Muscle layer of colon (tissue), 2 donors: ENCODE data around the gene CDKN2B-AS1.

ENCODE experiments used
- H3K27ac ChIP-seq: one replicate; pipeline ENCODE4 v1.7.0; 2013; ENCODE audit warnings: low read depth, mild to moderate bottlenecking, low read length, moderate library complexity
- H3K27me3 ChIP-seq, 2 donors: one replicate each; pipeline ENCODE4 v1.7.0; 2013; ENCODE audit warnings: low read length in 2 of 2, mild to moderate bottlenecking in 2 of 2; ENCODE audit not compliant: insufficient read depth in 2 of 2, control insufficient read depth in 1 of 2
- H3K36me3 ChIP-seq: one replicate; pipeline ENCODE4 v1.7.0; 2013; ENCODE audit warnings: mild to moderate bottlenecking, low read length; ENCODE audit not compliant: insufficient read depth
- H3K4me1 ChIP-seq: one replicate; pipeline ENCODE4 v1.7.0; 2013; ENCODE audit warnings: mild to moderate bottlenecking, low read length; ENCODE audit not compliant: insufficient read depth
- H3K4me3 ChIP-seq, 2 donors: one replicate each; pipeline ENCODE4 v1.7.0; 2013; ENCODE audit warnings: low read length in 2 of 2, low read depth in 1 of 2, mild to moderate bottlenecking in 1 of 2, moderate library complexity in 1 of 2
- H3K9ac ChIP-seq: one replicate; pipeline ENCODE4 v1.7.0; 2013; ENCODE audit warnings: low read length
- H3K9me3 ChIP-seq: one replicate; pipeline ENCODE4 v1.7.0; 2013; ENCODE audit warnings: mild to moderate bottlenecking, low read length
- donor health status: abdominal sarcoma.
- donor health status: Adenocarcinoma of cecum.

Gene CDKN2B-AS1

GRCh38 chr9:22073349-22073748 is 78.8 kb downstream of the CDKN2B-AS1 start:
- H3K9ac ChIP-seq, result no peak overlapping the region
- H3K9me3 ChIP-seq, result no peaks in the 10 kb centered on the region
- no peaks in the 10 kb centered on the region for H3K36me3 ChIP-seq
- H3K27ac ChIP-seq, result no peak overlapping the region
- no peak overlapping the region for H3K4me3 ChIP-seq
- no peaks in the 10 kb centered on the region for H3K4me1 ChIP-seq
- no peaks in the 10 kb centered on the region for H3K27me3 ChIP-seq

- H3K36me3 ChIP-seq, result no peaks in the 10 kb centered on the region
- no peak overlapping the region for H3K4me3 ChIP-seq
- no peaks in the 10 kb centered on the region for H3K27me3 ChIP-seq
- no peaks in the 10 kb centered on the region for H3K9me3 ChIP-seq
- no peak overlapping the region for H3K9ac ChIP-seq
- H3K27ac ChIP-seq, result no peak overlapping the region
- H3K4me1 ChIP-seq, result no peaks in the 10 kb centered on the region
These were observed 83.5 kb downstream of the CDKN2B-AS1 start for GRCh38 chr9:22078081-22078480.

- Histone ChIP-seq H3K9ac (no peak overlapping the region), H3K4me3 (no peak overlapping the region), H3K27ac (no peak overlapping the region), H3K9me3 (no peaks in the 10 kb centered on the region), H3K27me3 (no peaks in the 10 kb centered on the region), H3K36me3 (no peaks in the 10 kb centered on the region), H3K4me1 (peaks cover 6% of the 10 kb centered on the region)
These were observed 85.3 kb downstream of the CDKN2B-AS1 start for GRCh38 chr9:22079873-22080341.

GRCh38 chr9:22084336-22085035 is 89.9 kb downstream of the CDKN2B-AS1 start:
- Histone ChIP-seq H3K9ac (no peak overlapping the region), H3K4me1 (peaks cover 6% of the 10 kb centered on the region), H3K36me3 (no peaks in the 10 kb centered on the region), H3K9me3 (no peaks in the 10 kb centered on the region), H3K27me3 (no peaks in the 10 kb centered on the region), H3K27ac (no peak overlapping the region), H3K4me3 (no peak overlapping the region)

GRCh38 chr9:22088053-22088716 is 93.6 kb downstream of the CDKN2B-AS1 start:
- Histone ChIP-seq H3K36me3 (no peaks in the 10 kb centered on the region), H3K4me3 (no peak overlapping the region), H3K9ac (no peak overlapping the region), H3K4me1 (peaks cover 6% of the 10 kb centered on the region), H3K27ac (no peak overlapping the region), H3K9me3 (no peaks in the 10 kb centered on the region), H3K27me3 (no peaks in the 10 kb centered on the region)

- H3K36me3 ChIP-seq, result no peaks in the 10 kb centered on the region
- H3K4me3 ChIP-seq, result no peak overlapping the region
- H3K4me1 ChIP-seq, result peaks cover 6% of the 10 kb centered on the region
- H3K9me3 ChIP-seq, result no peaks in the 10 kb centered on the region
- no peak overlapping the region for H3K27ac ChIP-seq
- H3K27me3 ChIP-seq, result no peaks in the 10 kb centered on the region
- no peak overlapping the region for H3K9ac ChIP-seq
These were observed 94.1 kb downstream of the CDKN2B-AS1 start for GRCh38 chr9:22088717-22089061.

- Histone ChIP-seq H3K4me1 (peaks cover 3% of the 10 kb centered on the region), H3K4me3 (no peak overlapping the region), H3K27me3 (no peaks in the 10 kb centered on the region), H3K9me3 (no peaks in the 10 kb centered on the region), H3K36me3 (no peaks in the 10 kb centered on the region), H3K9ac (no peak overlapping the region), H3K27ac (no peak overlapping the region)
These were observed 103.1 kb downstream of the CDKN2B-AS1 start for GRCh38 chr9:22097707-22098106.

- H3K9ac ChIP-seq, result no peak overlapping the region
- H3K27ac ChIP-seq, result no peak overlapping the region
These were observed 104.2 kb downstream of the CDKN2B-AS1 start for GRCh38 chr9:22098643-22099332.

GRCh38 chr9:22100626-22101025 is 106.0 kb downstream of the CDKN2B-AS1 start:
- Histone ChIP-seq H3K4me1 (peaks cover 3% of the 10 kb centered on the region), H3K36me3 (no peaks in the 10 kb centered on the region), H3K9ac (no peak overlapping the region), H3K27ac (no peak overlapping the region), H3K27me3 (no peaks in the 10 kb centered on the region), H3K9me3 (no peaks in the 10 kb centered on the region), H3K4me3 (no peak overlapping the region)

More at GRCh38 chr9:22098643-22099332, 104.2 kb downstream of the CDKN2B-AS1 start:
- Histone ChIP-seq H3K27me3 (no peaks in the 10 kb centered on the region), H3K4me3 (no peak overlapping the region), H3K36me3 (no peaks in the 10 kb centered on the region), H3K4me1 (peaks cover 3% of the 10 kb centered on the region), H3K9me3 (no peaks in the 10 kb centered on the region)

GRCh38 chr9:22102146-22103053 is 107.8 kb downstream of the CDKN2B-AS1 start:
- H3K27ac ChIP-seq, result no peak overlapping the region

More at GRCh38 chr9:22102146-22103053, 107.8 kb downstream of the CDKN2B-AS1 start:
- no peak overlapping the region for H3K9ac ChIP-seq
- H3K27me3 ChIP-seq, result no peaks in the 10 kb centered on the region
- H3K4me3 ChIP-seq, result no peak overlapping the region
- H3K4me1 ChIP-seq, result peaks cover 2% of the 10 kb centered on the region
- H3K36me3 ChIP-seq, result no peaks in the 10 kb centered on the region
- no peaks in the 10 kb centered on the region for H3K9me3 ChIP-seq
